ENCODE measurements around the gene LIG1. TPM values are rescaled to one million over a fixed set of nuclear protein-coding genes. Genes with fewer than 3 reads are reported as not detected.

LIG1 gene
- total RNA-seq, 2 experiments from 2014 or later: 158 to 168 TPM

DNA sequence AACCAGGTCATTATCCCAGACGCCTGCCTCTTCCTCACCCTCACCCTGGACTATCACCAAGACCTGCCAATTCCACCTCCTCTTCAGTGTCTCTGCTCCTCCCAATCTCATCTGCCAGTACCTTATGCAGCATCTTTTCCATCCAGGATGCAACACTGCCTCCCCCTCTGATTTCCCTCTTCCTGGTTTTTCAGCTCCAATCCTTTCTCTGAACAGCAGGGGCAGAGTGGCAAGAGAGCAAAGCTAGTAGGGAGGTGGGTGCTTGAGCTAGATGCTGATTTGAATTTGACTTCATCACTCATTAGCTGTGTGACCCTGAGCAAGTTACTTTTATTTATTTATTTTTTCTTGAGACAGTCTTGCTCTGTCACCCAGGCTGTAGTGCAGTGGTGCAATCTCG is 100.7 kb downstream of the LIG1 start:
- Mint-ChIP-seq H3K27me3 (peaks cover 3% of the 10 kb centered on the region), H3K4me3 (no peak overlapping the region), H3K4me1 (no peaks in the 10 kb centered on the region), H3K9me3 (no peaks in the 10 kb centered on the region), H3K27ac (no peak overlapping the region), H3K36me3 (no peaks in the 10 kb centered on the region)
- DNase-seq (no peak), ATAC-seq (ENCODE audit: low read depth) (no peak)
- POLR2A ChIA-PET: no interaction called here

Other genes starting within 250 kb of the LIG1 start
- not detected for gene BSPH1, start 178.2 kb downstream of the LIG1 start, total RNA-seq
- gene ELSPBP1, start 175.7 kb downstream of the LIG1 start, total RNA-seq: not detected
- gene CABP5, start 126.3 kb downstream of the LIG1 start, total RNA-seq: not detected
- under 1 TPM; 0.65 to 0.72 TPM for gene PLA2G4C, start 59.5 kb downstream of the LIG1 start, total RNA-seq
- 10 to 100 TPM; 10.2 to 13.3 TPM for gene ZSWIM9, start 336 bp upstream of the LIG1 start, total RNA-seq
- gene CARD8, start 85.6 kb upstream of the LIG1 start, total RNA-seq: 100 to 1,000 TPM; 249 to 255 TPM
- gene ZNF114, start 99.7 kb upstream of the LIG1 start, total RNA-seq: under 1 TPM in 1 of 2 experiments, not detected in 1; 0.39 TPM
- 100 to 1,000 TPM; 285 to 303 TPM for gene EMP3, start 155.2 kb upstream of the LIG1 start, total RNA-seq
- 10 to 100 TPM; 24.8 to 26.1 TPM for gene TMEM143, start 193.6 kb upstream of the LIG1 start, total RNA-seq
- under 1 TPM in 1 of 2 experiments, not detected in 1; 0.30 TPM for gene SYNGR4, start 194.0 kb upstream of the LIG1 start, total RNA-seq
- gene KDELR1, start 221.2 kb upstream of the LIG1 start, total RNA-seq: 10 to 100 TPM; 75.8 to 75.9 TPM
- under 1 TPM; 0.14 to 0.17 TPM for gene GRIN2D, start 223.3 kb upstream of the LIG1 start, total RNA-seq

Measured in activated naive CD8-positive, alpha-beta T cell treated with anti-CD3 and anti-CD28 coated beads, Interleukin-2, amount 10 ng/mL, durations not matched to agents 7 days and 5 days (primary cell).